HG03139 (cell line): ENCODE data around the gene MICALL1.
A peak's percentile ranks its signal among the peaks of the same experiment; 100 is the strongest.

ENCODE experiments used
- ATAC-seq: cut with Tn5 transposase; IDR thresholded peaks from one replicate; pipeline ENCODE4 v1.9.1; 2021; ENCODE audit not compliant: unreplicated experiment

Gene MICALL1, protein sequence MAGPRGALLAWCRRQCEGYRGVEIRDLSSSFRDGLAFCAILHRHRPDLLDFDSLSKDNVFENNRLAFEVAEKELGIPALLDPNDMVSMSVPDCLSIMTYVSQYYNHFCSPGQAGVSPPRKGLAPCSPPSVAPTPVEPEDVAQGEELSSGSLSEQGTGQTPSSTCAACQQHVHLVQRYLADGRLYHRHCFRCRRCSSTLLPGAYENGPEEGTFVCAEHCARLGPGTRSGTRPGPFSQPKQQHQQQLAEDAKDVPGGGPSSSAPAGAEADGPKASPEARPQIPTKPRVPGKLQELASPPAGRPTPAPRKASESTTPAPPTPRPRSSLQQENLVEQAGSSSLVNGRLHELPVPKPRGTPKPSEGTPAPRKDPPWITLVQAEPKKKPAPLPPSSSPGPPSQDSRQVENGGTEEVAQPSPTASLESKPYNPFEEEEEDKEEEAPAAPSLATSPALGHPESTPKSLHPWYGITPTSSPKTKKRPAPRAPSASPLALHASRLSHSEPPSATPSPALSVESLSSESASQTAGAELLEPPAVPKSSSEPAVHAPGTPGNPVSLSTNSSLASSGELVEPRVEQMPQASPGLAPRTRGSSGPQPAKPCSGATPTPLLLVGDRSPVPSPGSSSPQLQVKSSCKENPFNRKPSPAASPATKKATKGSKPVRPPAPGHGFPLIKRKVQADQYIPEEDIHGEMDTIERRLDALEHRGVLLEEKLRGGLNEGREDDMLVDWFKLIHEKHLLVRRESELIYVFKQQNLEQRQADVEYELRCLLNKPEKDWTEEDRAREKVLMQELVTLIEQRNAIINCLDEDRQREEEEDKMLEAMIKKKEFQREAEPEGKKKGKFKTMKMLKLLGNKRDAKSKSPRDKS

DNA sequence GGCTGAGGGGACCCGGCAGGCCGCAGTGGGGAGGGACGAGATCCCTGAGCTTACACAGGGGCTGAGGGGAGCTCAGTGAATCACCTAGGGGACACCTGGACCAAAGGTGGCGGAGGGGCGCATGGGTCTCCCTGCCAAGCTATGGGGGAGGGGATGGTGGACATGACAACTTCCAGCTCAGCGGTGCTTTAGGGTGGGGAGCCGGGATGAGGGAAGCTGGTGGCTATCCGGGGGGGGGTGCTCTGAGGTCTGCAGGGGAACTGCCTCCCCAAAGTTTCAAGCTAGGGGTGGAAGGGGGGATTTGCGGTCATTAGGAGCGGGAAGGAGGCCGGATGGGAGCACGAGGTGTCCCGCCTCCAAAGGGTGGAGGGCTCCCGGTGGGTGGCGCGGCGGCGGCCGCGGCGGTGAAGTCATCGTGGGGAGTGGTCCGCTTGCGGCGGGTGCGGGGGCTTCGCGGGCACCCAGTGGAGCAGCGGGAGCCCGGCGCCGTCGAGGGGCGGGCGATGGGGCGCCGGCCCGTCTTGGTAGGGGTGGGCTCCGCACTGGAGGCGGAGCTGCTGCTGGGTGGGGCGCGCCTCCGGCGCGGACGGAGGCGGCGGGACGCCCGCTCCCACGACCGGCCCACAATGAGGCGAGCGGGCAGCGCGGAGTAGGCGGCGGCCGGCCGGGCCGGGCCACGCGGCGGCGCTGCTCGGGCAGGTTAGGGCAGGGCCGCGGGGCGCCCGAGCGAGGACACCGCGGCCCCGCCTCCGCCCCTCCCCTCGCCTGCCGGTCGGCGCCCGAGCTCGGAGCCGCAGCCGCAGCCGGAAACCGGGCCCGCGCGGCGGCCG, at the start of gene MICALL1:
MICALL1 (plus strand) TSS at position 764 of the 830 bp plus-strand sequence. CDS start 126 bp downstream, outside the sequence.
- peak; percentile 75 for ATAC-seq

DNA sequence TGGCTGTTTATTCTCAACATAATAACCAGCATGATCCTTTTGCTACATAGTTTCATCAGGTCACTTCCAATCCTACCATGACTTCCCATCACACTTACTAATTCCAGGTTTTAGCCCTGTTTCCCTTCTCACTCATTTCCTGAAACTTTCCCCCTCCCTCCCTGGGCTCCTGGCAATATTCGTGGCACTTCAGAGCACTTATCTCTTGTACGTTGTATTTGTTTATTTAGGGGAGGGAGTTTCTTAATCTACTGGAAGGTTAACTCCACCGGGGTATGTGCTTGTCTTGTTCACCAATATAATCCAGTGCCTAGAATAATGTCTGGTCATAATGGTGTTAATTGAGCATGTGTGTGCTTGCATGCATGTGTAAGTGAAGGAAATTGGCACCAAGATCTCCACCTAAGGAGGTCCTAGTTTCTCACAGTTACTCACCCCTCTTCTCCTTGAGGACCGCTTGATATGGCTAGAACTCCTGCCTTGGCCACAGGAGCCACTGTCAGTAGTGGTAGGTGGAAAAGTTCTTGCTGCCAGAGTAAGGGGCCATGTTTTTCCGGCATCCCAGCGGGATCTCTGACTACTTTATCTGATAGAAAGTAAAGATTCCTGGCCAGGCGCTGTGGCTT, 45.2 kb upstream of the MICALL1 start:
- ATAC-seq, result no peak

DNA sequence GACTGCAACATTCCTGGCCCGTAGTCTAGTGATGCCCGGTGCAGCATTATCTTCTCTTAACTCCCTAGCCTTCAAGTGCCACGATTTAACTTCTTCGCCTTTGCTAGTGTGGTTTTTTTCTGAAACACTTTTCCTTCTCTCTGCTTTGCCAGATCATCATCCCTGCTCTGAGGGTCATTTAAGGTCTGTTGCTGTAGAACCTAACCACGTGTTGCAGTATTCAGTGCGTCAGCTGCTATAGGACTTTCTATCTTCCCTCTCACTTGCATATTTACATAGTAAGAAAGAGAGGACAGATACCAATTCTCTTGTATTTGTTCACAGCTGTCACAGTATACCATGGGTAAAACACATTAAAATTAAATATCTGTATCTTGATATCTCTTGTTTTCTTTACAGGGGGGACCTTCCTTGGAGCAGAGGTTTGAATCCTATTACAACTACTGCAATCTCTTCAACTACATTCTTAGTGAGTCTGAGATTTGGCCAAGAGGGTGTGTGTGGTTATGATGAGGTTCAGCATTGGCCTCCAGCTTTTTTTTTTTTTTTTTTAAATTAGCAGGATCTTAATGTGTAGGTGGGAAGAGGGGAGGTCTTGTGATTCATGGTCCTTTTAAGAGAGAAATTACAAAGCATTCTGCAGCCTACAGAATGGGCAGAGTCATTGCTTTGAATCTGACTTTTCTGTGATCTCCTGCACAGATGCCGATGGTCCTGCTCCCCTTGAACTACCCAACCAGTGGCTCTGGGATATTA, 43.3 kb upstream of the MICALL1 start:
- no peak for ATAC-seq

DNA sequence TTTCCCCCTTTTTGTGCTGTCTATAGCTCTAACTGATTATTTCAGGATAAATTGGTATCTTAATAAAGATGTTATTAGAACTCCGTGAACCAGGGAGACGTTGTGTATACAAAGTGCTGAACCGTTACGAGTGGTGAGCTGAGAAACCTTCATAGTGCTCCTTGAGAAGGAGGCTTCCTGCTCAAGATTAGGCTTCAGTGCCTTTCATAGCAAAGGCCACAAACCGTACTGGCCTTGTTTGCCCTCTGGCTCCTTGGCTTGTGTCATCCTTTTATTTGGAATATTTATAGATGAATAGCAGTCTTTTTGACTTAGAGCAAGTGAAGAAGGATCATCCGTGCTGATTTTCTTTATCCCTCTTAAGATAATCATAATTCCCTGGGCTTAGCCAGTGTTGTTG, 40.6 kb upstream of the MICALL1 start:
- no peak for ATAC-seq

DNA sequence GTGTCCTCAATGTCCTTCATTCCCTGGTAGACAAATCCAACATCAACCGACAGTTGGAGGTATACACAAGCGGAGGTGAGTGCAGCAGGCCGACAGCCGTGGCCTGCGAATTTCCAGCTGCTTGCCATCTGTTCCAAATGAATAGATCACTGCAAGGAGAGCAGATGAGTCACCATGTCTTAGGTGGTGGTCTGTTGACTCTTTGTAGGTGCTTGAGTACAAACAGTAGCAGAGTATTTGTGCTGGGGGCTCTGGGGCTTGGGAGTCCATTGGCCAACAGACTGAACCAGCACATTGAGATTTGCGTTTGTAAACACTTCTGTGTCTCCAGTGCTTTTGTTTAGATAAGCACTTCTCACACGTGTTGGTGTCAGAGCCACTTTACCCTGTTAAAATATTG, 35.8 kb upstream of the MICALL1 start:
- ATAC-seq, result no peak

DNA sequence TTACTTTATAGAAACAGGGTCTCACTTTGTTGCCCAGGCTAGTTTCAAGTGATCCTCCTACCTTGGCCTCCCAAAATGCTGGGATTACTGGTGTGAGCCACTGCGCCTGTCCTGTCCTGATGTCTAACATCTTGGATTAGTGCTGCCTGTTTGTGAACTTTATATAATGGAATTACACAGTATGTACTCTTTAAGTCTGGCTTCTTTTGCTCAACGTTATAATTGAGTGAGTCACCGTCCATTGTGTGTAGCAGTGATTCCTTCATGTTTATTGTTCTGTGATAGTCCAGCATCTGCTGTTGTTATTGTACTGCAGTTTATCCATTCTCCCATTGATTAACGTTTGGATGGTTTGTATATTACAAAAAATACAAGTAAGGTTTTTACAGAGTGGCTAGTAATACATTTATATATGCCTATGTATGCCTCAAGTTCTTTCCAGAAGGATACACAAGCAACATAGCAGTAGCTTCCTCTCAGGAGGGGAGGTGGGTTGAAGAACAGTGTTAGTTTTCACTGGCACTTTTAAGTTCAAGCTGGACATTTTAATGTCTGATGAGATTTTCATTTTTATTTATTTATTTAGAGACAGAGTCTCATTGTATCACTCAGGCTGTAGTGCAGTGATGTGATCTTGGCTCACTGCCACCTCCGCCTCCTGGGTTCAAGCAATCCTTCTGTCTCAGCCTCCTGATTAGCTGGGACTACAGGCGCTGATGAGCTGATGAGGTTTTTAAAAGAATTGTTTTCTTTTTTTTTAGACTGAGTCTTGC, 25.2 kb upstream of the MICALL1 start:
- no peak for ATAC-seq

DNA sequence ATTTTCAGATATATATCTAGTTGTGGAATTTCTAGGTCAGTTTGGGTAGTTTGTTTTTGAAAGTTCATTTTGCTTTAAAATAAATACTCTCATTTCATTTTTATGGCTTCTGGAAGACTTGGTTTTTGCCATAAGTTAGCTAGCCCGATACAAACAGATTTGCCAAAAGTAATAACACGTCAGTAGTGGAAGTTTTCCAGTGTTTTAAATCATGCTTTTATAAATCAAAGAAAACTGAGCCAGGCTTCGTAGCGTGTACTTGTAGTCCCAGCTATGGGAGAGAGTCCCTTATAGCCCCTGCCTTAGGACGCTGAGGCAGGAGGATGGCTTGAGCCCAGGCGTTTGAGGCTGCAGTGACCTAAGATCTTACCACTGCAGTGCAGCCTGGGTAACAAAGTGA, 21.7 kb upstream of the MICALL1 start:
- no peak for ATAC-seq

DNA sequence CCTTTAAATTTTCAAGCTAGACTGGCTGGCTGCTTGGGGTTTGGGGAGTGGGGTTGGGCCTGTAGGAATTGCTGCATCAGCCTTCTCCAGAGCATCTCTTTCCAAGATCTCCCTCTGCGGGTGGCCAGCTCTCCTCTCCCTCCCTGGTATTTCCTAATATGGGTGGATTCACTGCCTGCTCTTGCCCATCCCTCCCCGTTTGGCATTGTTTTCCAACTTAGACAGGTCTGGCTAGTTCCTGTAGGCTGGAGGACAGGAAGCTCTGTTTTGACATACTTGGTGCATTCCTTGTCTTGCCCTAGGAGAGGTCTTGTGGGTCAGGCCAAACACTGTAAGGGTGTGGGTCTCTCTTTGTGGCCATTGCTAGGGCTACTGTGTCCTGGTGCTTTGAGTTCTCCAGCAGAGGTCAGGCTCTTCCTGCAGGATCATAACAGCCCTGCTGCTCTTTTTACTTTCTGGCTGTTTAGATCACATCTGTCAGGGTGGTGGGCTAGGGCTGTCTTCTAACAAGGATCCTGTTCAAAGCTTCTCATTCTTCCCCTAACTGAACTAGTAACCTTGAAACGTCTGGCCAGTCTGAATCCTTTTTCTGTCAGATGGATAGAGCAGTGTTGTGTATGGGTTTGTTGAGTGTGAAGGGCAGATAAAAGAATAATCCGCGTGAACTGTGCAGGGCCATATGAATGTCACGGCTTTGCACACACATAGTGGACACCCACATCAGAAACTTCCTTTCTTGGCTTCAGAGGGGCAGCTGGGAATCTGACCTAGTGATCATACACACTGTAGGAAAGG, 18.3 kb upstream of the MICALL1 start:
- ATAC-seq, result no peak

DNA sequence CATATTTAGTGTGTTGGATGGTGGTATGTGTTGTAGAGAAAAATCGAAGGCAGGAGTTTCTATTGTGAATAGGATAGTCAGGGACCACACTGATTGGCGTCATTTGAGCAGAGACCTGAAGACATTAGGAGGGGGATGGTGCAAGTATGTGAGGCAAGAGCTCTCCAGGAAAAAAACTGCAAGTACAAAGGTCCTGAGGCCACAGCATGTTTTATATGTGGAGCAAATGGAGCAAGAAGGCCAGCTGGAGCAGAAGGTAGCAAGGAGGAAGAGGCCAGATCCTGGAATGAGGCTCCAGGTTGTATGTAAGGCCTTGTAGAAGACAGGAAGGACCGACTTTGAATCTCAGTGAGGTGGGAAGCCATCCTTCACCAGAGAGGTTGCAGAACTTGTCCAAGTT, 14.2 kb upstream of the MICALL1 start:
- ATAC-seq, result no peak

DNA sequence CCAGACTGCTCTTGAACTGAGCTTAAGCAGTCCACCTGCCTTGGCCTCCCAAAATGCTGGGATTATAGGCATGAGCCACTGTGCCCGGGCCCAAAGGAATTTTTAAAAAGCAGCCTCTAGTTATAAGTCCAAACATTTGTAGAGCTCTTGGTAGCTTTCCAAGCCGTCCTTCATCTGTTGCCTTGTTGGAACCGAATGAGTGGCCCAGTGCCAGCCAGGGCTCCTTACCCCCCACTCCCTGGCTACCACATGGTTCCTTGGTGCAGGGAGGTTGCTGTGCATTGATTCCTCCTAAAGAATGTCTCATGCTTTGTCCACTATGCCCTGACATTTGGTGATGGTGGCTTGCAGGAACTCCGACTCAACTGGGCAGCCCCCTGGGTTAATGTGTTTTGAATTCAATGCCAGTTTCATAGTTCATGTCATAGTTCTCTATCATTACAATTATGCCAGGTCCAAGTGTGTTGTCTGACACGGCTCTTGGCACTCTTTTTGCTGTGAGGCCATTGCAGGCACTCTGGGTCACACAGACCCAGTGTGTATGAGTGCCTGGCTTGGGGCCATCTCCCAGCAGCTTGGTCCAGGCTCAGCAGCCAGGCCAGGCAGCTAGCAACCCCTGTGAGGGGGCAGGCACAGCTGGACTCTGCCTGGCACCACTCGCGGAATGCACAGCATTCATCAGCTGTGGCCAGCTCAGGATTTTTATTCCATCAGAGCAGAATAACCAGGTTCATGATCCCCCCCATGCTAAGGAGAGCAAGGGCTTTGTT, 13.3 kb upstream of the MICALL1 start:
- no peak for ATAC-seq

DNA sequence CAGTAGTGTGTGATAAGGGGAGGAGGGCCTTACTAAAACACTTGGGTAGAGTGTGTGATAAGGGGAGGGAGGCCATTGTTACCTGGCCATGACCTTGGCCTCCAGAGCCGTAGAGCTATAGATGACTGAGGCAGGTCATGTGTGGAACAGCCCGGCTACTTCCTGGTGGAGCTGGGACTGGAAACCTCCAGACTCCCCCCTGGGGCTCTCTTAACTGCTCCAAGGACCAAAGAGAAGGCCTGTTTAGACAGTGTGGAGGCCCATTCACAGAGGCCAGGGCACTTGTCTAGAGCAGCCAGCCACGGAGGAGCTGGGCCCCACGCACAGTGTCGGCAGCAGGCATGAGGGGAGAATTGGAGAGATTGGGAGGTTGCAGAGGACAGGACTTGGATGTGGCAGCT, 12.5 kb upstream of the MICALL1 start:
- ATAC-seq, result no peak

DNA sequence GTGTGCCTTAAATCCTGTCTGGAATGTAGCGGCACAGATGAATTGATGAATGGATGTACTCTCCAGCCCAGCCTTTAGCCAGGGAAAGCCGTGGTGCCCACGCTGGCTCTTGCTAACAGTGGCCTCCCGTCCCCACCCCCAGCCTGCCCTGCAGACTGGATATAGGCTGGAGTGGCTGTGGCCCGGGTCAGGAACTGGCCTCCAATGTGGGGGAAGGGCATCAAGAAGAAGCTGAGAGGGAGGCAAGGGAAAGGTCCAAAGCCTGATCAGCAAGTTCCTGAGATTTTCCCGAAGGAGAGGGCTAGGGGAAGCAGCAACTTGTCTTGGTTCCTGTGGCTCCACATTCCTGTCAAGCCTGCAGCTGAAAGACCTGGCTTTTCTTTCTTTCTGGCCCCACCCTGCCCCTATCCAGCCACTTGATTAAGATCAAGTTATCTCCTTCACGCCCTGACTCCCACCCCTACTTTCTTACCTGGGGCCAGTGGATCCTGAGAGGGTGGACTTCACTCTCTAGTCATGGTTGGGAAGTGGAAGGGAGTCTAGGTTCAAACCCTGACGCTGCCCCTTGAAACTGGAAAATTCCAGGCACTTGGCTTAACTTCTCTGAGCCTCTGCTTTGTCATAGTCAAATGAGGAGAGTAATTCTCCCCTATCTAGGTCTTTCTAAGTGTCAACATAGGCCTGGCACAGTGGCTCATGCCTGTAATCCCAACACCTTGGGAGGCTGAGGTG, 11.0 kb upstream of the MICALL1 start:
- no peak for ATAC-seq

DNA sequence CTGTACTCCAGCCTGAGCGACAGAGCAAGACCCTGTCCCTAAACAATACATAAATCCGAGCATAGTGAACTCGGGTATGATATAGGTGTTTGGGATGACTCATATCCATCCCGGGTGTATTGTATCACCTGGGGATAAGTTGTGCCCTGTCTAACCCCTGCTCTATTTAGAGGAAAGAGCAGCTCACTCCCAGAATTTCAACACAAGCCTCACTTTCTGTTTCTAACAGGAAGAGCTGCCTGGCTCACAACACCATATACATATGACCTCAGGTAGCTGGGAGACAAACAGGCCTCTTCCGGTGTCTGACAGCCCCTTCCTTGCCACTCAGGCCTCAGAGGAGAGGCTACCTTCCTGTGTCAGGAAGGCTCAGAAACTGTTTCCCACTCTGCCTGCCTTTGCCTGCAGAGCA, 9.9 kb upstream of the MICALL1 start:
- peak; percentile 73 for ATAC-seq

DNA sequence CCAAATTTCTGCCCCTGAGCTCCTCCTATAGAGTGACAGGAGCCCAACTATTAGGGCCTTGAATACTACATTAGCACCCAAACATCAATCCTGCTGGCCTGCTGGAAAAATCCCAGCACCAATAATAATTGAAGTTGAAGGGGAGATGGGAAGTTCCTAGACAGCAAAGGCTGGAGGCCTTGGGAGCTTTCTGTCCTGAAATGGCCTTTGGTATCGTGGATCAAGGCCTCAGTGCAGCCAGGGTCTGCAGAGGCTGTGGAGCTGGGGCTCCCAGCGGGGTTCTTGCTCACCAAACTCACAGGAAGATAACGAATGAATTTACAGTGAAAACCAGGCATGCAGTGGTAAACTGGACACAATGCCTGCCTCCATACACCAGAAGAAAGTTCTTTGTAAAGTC, 9.2 kb upstream of the MICALL1 start:
- ATAC-seq, result no peak

DNA sequence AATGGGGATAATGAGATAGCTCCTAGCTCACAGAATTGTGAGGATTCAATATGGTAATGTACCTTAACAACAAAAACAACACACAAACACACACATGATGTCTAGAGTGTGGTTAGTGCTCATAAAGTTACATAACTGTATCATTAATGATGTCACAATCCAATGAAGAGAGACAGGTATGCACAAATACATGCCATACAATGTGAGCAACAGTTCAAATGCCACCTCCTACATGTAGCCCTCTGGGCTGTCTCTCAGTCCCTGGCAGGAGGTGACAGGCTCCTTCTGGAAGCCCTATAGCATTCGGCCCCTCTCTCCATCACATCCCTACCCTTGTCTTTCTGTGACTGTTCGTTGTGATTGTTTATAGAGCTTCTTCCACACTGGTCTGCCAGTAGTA, 8.3 kb upstream of the MICALL1 start:
- no peak for ATAC-seq

DNA sequence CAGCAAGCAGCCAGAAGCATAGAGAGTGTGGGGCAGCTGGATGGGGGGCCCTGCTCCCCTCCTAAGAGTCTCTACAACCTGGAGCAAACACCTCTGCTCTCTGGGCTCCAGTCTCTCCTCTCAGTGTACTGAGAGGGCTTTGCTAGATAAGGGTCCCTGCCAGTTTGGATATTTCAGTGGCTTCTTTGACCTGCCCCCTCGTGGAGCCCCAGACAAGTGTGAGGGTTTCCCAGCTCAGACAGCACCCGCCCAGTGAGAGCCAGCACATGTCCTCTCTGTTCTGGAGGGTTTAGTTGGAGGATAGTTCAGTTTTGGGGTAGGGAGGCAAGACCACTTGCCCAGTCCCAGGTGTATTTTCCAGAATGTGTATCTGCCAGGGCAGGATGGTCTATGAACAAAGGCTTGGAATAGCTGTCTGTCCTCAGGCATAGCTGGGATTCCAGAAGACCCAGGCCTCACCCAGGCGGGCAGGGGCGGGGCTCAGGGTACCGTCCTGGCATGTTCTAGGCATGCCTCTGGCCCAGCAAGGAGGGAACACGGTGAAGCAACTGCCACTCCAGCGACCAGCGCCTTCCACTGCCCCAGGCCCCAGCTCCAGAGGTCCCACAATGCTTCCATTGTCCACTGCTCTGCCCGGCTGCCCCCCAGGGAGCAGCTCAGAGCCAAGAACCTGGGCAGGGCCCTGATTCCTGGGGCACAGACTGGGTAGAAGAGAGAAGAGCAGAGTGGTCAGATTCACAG, 7.5 kb upstream of the MICALL1 start:
- no peak for ATAC-seq
